Measurements from ENCODE around the gene RBM38. TPM values are rescaled to one million over a fixed set of nuclear protein-coding genes. Genes with fewer than 3 reads are reported as not detected.

The RBM38 gene
- total RNA-seq, 1 experiment from 2014 or later = 50.0 TPM

DNA sequence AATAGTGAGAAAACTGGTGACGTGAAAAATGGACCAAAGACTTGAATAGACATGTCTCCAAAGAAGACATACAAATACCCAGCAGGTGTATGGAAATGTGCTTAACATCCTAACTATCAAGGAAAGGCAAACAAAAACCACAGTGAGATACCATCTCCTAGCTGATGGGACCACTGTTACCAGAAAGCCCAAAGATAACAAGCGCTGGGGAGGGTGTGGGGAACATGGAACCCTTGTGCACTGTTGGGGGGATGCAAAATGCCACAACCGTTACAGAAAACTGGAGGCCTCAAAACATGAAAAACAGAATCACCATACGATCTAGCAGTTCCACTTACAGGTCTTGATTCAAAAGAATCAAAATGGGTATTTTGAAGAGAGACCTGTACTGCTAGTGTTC, 19.8 kb upstream of the RBM38 start:
- H3K27me3 ChIP-seq = no peaks in the 10 kb centered on the region
- H3K9me3 ChIP-seq = no peaks in the 10 kb centered on the region
- peaks cover 94% of the 10 kb centered on the region for H3K36me3 ChIP-seq

DNA sequence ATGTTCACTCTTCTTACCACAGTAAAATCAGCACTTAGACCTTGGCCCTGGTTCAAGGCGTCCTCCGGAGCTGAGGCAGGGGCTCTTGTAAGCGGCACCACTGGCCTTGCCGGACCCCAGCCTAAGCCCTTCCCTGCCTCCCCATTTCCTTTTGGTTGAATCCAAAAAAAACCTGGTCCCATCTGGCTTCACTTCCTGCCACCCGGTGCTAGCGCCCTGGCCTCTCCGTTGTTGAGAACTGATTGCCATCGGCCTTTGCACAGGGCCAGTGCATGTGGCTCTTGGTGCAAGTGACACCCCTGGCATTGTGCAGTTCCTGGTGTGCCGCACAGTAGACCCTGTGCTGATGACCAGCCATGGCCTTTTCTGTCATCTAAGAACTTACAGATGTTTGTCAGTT, 19.0 kb upstream of the RBM38 start:
- no peak overlapping the region for H3K4me3 ChIP-seq
- H3K9me3 ChIP-seq = no peaks in the 10 kb centered on the region
- DNase-seq = no peak
- peaks cover 94% of the 10 kb centered on the region for H3K36me3 ChIP-seq
- no peaks in the 10 kb centered on the region for H3K27me3 ChIP-seq

More for the DNA sequence above, 19.8 kb upstream of the RBM38 start:
- DNase-seq = no peak
- H3K4me3 ChIP-seq = no peak overlapping the region

DNA sequence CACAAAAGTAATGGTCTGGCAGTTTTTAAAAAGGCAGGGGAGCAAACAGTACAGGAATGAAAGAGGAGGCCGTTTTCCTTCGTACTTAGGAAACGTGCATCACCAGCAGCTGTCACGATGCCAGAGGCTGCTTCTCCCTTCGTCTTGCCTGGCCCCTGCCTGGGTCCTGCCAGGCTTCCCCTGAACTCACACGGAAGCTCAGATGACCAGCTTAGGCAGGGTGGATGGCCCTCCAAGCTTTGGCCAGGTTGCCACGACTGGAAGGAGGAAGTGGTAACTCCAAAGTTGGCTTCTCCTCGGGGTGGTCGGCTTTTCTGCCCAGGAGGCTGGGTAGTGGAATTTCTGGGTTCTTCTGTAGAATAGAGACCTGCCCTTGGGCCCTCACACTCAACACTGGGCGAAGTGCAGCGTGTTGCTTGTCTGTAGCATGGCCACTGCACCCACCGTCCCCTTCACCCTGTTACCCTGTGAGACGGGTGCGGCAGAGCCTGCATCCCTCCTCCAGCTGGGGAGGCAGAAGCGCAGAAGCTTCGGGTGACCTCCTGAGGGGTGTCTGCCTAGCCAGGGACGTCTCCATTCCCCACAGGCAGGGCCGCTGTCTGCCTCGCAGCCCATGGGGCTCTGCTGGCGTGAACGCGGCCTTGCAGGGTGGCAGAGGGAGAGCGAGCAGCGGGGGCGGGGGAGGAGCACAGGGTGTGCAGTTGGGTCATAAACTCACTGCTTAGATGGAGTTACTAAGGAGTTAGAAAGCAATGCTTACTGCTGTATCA, 18.4 kb upstream of the RBM38 start:
- Histone ChIP-seq H3K9me3 (no peaks in the 10 kb centered on the region), H3K27me3 (no peaks in the 10 kb centered on the region), H3K36me3 (peaks cover 94% of the 10 kb centered on the region), H3K4me3 (no peak overlapping the region)
- no peak for DNase-seq

DNA sequence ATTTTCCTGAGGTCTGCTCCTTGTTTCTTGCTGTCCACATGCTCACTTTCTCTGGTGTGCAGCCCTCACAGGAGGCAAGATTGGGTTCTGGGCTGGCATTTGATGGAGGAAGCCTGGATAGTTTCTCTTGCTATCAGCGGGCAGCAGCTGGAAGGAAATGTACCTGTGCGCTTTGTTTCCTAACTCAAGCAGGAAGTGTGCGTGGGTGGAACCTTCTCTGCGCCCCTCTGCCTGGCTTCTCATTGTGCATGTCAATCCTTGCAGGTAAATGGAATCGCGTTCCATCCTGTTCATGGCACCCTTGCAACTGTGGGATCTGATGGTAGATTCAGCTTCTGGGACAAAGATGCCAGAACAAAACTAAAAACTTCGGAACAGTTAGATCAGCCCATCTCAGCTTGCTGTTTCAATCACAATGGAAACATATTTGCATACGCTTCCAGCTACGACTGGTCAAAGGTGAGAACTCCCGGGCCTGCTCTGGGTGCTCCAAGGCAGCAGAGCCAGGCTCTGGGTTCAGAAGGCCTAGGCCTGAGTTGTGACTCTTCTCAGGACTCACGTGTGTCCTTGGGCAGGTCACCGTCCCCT, 16.8 kb upstream of the RBM38 start:
- Histone ChIP-seq H3K9me3 (no peaks in the 10 kb centered on the region), H3K27me3 (no peaks in the 10 kb centered on the region; the same call in 1 of the 2 replicates), H3K4me3 (no peak overlapping the region), H3K36me3 (peaks cover 87% of the 10 kb centered on the region)
- no peak for DNase-seq

DNA sequence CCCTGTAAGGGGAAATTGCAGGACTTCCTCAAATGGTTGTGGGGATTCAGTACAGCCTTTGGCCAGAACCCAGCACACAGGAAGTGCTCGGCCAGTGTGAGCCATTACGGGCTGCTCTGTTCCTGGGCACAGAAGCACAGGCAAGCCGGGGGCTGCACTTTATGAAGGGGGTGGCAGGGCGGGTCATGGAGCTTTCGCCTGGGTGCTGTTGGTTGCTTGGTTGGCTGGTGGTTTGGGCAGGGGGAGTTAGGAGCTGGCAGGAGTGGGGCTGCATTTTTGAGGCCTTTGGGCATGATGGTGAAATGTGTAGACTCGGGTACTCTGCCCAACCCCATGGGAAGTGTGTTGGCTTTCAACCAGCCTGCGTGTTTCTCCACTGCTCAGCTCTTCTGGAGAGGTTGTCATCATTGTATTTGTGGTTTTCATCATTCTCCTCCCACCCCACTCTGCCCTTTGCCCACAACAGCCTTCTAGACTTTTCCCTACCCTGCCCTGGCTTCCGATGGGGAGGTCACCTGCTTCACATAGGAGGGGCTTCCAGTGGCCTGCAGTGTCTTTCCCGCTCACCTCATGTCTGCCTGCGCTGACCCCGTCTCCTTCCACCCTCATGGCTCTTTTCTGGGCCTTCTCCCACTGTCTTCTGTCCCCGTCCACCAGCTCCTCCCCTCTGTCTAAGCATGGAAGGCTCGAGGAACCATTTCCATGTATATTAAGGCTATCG, 16.1 kb upstream of the RBM38 start:
- no peak for DNase-seq
- Histone ChIP-seq H3K36me3 (peaks cover 84% of the 10 kb centered on the region), H3K9me3 (no peaks in the 10 kb centered on the region), H3K4me3 (no peak overlapping the region), H3K27me3 (no peaks in the 10 kb centered on the region; the same call in 1 of the 2 replicates)

DNA sequence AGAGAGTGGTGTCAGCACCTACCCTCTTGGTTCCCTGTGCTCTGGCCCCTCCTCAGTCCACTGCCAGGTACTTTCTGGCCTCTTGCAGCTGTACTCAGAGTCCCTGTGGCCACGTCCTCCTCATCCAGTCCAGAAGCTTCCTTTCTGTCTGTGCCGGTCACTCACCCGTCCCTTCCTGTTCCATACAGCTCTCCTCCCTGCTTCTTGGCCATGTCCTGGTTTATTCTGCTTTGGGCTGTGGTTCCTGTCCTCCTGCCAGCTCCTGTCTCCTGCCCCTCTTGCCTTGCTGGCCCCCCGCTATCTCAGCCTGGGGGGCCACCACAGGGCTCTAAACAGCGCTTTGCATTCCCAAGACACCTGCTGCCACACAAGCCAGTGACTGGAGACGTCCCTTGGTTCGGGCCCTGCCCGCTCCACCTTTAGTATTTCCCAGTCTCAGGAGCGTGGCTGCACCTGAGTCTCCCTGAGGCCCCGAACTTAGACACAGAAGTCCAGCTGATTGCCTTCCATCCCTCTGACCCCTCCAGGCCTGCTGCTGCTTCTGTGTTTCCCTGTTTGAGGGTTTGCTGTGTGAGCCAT, 15.5 kb upstream of the RBM38 start:
- DNase-seq = no peak
- no peak overlapping the region for H3K4me3 ChIP-seq
- peaks cover 80% of the 10 kb centered on the region for H3K36me3 ChIP-seq
- H3K9me3 ChIP-seq = no peaks in the 10 kb centered on the region
- H3K27me3 ChIP-seq = no peaks in the 10 kb centered on the region; the same call in 1 of the 2 replicates

DNA sequence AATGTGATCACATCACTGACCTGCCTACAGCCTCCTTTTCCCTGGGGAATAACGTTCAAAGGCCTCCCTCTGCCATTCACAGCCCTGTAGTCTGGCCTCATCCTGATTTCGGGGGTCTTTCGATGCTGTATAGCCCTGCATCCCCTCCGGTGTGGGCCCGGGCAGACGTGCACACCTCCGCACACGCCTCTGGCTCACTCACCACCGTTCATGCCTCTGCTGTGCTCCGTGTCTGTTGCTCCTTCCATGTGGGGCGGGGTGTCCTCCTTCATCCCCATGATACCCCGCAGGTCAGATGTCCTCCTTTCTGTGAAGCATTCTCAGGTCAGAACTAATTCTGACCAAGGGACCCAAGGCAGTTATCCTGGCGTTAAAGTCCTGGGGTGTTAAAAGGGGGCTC, 13.8 kb upstream of the RBM38 start:
- DNase-seq = no peak
- peaks cover 78% of the 10 kb centered on the region for H3K36me3 ChIP-seq

DNA sequence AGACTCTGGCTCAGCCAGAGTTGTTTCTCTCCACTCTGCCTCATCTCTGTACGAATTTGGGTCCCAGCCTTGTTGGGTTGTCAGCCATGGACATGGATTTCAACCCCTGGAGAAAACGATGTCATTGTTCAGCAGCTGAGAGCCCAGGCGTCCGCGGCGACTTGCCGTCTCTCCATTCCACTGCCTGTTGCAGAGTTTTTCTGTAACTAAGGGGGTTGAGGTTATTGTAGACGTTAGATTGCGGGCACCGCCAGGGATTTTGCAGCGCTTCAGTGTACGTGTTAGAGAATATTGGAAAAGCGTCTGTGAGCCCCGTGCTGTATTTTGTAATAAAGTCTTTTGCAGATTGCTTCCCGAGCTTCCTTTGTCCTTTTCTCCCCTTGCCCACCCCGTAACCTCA, 13.1 kb upstream of the RBM38 start:
- no peak overlapping the region for H3K4me3 ChIP-seq
- H3K27me3 ChIP-seq = no peaks in the 10 kb centered on the region; the same call in 1 of the 2 replicates
- H3K36me3 ChIP-seq = peaks cover 75% of the 10 kb centered on the region
- no peaks in the 10 kb centered on the region for H3K9me3 ChIP-seq
- no peak for DNase-seq

More for the DNA sequence above, 13.8 kb upstream of the RBM38 start:
- Histone ChIP-seq H3K27me3 (no peaks in the 10 kb centered on the region; the same call in 1 of the 2 replicates), H3K4me3 (no peak overlapping the region), H3K9me3 (no peaks in the 10 kb centered on the region)

DNA sequence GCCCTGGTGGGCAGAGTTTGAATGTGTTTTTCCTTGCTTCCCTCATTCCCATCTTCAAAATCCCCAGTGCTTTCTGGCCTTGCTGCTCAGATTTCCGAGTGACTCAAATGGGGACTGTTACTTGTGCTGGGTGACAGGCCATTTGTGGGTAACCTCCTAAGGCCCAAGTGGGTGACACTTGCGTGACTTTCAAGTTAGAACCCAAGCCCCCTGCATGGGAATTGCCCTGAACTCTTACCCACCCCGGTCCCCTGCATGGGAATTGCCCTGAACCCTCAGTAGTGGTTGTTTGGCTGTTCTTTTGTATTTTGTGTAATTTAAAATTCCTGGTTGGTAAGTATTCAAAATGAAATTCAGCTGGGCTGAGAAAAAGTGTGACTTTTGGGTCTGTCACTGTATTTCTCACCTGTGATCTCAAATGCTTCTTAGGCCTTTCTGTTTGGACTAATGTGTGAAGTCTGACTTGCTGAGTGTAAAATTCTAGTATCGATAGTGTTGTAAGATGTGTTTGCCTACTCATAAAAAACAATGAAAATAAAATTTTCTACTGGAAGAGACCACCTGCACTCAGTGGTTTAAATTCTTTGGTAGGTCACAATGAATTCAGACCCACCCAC, 12.4 kb upstream of the RBM38 start:
- peaks cover 68% of the 10 kb centered on the region for H3K36me3 ChIP-seq
- no peak for DNase-seq
- no peak overlapping the region for H3K4me3 ChIP-seq
- H3K9me3 ChIP-seq = no peaks in the 10 kb centered on the region
- H3K27me3 ChIP-seq = no peaks in the 10 kb centered on the region; the same call in 1 of the 2 replicates

DNA sequence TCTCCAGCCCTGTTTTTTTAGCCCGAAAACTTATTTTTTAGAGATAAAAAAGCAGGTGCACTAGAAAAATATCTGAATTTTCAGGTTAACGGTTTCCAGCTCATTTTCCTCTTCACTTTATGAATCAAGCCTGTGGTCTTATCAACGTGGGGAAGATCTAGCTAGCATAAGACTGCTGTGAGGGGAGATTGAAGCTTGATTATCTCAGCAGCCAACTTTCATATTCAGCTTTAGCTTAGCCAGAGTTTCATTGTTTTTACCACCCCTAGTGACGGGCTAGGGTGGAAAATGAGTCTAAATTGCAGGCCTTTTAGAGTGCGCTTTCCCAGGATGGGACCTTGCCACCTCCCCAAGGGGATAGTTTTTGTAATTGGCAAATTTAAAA, 11.9 kb upstream of the RBM38 start:
- Histone ChIP-seq H3K9me3 (no peaks in the 10 kb centered on the region), H3K4me3 (no peak overlapping the region), H3K27me3 (no peaks in the 10 kb centered on the region; the same call in 1 of the 2 replicates), H3K36me3 (peaks cover 65% of the 10 kb centered on the region)
- DNase-seq = no peak

DNA sequence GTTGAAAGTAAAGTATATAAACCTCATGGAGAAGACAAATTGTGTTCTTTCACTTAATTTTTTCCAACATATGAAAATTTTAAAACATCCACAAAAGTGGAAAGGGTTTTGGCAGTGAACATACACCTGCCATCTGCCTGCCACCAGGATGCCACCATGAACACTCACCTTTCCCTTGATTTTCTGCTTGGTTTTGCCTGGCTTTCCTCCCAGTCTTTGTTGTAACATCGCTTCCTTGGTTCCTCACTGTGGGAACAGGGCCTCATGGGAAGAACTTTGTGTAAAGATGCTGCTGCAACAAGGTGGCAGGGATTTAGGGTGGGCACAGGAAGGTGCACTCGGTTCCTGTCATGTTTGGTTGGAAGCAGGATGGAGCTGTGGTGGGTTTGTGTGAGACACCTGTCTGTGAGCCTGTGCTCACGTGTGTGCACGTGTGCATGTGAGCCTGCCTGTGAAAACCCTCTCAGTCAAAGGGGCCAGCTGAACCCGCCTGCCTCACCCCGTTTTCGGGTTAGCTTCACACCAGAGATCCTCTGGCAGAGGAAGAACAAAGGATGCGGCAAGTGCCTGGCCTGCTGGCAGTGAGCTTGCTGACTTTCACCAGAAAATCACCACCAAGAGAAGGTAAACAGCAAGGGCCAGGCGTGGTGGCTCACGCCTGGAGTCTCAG, 11.0 kb upstream of the RBM38 start:
- Histone ChIP-seq H3K27me3 (no peaks in the 10 kb centered on the region; the same call in 1 of the 2 replicates), H3K4me3 (no peak overlapping the region), H3K9me3 (no peaks in the 10 kb centered on the region), H3K36me3 (peaks cover 63% of the 10 kb centered on the region)
- DNase-seq = no peak

DNA sequence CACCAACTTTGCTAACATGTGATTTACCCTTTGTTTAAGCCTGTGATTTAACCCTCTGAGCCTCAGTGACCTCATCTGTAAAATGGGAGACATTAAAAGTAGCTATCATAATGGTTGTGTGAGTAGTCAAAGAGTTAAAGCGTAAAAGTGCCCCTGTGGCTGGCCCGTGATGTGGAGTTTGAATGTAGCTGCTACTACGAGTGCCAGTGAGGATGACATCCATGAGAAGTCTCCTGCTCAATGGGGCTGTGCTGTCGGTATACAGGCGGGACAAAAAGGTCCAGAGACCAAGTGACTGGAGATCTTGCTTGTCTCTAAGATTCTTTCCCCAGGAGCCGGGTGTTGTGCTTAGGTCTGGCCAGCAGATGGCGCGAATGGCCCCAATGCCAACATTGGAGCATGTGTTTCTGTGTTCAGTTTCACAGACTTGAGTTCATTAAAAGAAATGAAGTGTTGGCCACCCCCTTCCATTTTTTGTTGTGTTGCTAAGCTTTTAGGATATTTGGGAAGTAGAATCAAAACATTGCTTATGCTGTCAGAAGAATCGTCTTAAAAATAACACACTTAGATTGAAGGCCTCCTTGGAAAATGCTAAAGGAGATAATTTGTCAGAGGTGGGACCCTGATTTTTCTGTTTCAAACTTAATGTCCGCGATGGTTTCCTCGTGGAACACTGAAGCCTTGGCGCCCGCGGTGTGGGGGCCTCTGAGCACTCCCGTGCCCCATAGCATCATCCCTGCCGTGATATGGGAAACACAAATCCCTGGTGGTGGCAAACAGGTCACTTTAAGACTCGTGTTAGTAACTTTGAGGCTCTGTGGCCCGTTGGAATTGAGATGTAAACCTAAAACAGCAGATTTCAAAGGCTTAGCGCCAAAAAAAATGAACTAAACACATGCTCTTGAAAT, 9.3 kb upstream of the RBM38 start:
- Histone ChIP-seq H3K9me3 (no peaks in the 10 kb centered on the region), H3K4me3 (no peak overlapping the region), H3K36me3 (peaks cover 50% of the 10 kb centered on the region), H3K27me3 (no peaks in the 10 kb centered on the region; the same call in 1 of the 2 replicates)
- peak; percentile 64 for DNase-seq

DNA sequence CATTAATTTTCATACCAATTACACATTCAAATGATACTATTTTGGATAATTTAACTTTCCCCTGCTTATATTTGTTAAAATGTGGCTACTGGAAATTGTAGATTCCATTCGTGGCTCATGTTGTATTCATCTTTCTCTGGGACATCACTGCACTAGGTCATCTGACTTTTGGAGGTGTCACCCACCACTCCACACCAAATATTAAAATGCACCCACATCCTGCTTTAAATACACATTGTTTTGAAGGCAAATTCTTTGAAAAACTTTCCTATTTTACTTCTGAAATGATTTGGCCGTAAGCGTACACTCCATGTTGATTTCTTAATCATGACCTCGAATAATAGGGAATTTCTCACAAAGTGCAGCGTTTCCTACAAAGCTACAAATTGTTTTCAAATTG, 8.7 kb upstream of the RBM38 start:
- DNase-seq = no peak
- Histone ChIP-seq H3K27me3 (no peaks in the 10 kb centered on the region; the same call in 1 of the 2 replicates), H3K4me3 (no peak overlapping the region), H3K36me3 (peaks cover 43% of the 10 kb centered on the region), H3K9me3 (no peaks in the 10 kb centered on the region)

DNA sequence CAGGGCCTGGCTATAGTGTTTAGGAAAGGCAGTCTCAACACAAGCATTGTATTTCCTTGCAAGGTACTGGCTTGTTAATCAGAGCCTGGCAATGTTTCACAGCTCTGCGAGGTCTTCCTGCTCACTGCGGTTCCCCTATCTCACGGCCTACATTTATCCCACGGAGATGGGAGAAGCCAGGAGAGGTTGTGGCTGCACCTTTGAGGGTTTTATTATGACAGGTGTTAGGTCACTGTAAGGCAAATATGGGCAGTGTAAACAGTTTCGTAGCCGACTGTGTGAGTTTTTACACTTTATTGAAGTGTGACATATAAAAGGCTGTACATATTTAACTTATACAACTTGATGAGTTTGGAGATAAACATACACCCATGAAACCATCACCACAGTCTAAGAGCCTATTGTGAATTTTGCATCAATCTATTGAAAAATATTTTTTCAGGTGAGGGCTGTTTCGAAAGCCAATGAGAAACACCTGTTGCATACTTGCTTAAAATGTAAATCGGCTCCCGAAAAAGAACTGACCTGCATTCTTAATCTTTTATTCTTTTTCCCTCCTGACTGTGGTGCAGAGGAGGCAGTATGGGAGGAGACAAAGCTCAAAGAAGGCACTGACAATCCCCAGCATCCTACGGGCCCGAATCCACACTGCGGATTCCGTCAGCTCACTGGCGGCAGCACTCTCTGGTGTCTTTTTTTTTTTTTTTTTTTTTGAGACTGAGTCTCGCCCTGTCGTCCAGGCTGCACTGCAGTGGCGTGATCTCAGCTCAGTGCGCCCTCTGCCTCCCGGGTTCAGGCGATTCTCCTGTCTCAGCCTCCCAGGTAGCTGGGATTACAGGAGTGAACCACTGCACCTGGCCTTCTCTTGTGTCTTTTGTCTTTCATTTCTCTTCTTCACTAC, 7.5 kb upstream of the RBM38 start:
- H3K27me3 ChIP-seq = no peaks in the 10 kb centered on the region; the same call in 1 of the 2 replicates

More for the DNA sequence above, 7.5 kb upstream of the RBM38 start:
- no peak for DNase-seq
- Histone ChIP-seq H3K9me3 (no peaks in the 10 kb centered on the region), H3K36me3 (peaks cover 31% of the 10 kb centered on the region), H3K4me3 (no peak overlapping the region)
